Stimulated activated naive CD8-positive, alpha-beta T cell treated with anti-CD3 and anti-CD28 coated beads, Interleukin-15, Interleukin-2, amounts not matched to agents 100 U/mL and 50 U/mL, for 24 hours (primary cell): Measurements from ENCODE around the gene DCBLD2.

Source experiments
- ATAC-seq: fragments of 150-1000 bp; cut with Tn5 transposase; one replicate; pipeline ENCODE4 v1.10.0; 2021
- DNase-seq: peaks from one replicate; pipeline ENCODE4 v3.0.0; 2021

Gene DCBLD2

GRCh38 chr3:98901392-98902350 lies at the start of gene DCBLD2:
Gene DCBLD2, minus strand, starts transcription at chr3:98901695. Its CDS starts 369 bp downstream, at chr3:98901326.
- peak; percentile 99 for ATAC-seq
- DNase-seq, result peak; percentile 93

- DNase-seq, result no peak
Observed at GRCh38 chr3:98945666-98946065, 44.2 kb upstream of the DCBLD2 start.

DNA sequence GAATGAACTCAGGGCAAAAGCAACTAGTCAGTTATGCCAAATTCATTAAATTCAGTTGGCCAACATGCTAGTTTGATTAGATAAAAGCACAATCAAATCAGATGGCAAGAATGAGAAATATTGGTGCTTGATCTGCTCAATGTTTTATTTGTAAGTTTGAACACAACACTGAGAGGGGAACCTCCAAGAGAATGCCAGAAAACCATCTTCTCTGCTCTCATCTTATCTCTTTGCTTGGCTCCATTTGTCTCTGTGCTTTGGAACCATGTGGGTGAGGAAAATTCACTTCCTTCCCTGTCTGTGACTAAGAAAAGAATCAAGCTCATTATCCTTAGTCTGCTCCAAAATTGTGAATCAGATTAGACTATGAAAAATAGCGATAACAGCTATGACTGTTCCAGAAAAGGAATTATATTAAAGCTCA lies 43.6 kb upstream of the DCBLD2 start:
- DNase-seq (no peak), ATAC-seq (no peak)

More at GRCh38 chr3:98945666-98946065, 44.2 kb upstream of the DCBLD2 start:
- ATAC-seq, result no peak

DNA sequence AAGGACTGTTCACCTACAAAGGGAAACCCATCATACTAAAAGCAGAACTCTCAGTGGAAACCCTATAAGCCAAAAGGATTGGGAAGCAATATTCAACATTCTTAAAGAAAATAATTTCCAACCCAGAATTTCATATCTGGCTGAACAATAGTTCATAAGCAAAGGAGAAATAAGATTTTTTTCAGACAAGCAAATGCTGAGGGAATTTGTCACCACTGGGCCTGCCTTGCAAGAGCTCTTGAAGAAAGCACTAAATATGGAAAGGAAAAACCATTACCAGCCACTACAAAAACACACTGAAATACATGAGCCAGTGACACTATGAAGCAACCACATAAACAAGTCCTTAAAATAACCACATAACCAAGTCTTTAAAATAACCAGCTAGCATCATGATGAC lies 28.9 kb upstream of the DCBLD2 start:
- no peak for DNase-seq
- no peak for ATAC-seq

DNA sequence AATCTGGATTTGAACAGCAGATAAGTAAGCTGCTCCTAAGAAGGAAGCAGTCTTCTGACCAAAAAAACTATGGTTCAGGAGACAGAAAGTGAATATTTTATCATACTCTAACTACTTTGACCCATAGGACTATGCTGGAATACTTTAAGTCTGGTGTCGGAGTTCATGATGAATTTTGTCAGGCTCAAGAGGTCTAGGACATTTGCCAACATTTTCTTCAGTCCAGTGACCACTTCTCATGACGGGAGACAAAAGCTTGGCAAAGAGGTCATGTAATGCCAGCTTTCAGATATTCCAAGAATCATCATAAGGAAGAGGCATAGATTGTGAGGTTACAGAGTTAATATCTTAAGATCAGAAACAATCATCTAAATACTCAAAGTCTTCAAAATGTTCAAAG lies 20.5 kb upstream of the DCBLD2 start:
- DNase-seq, result no peak
- ATAC-seq, result no peak

DNA sequence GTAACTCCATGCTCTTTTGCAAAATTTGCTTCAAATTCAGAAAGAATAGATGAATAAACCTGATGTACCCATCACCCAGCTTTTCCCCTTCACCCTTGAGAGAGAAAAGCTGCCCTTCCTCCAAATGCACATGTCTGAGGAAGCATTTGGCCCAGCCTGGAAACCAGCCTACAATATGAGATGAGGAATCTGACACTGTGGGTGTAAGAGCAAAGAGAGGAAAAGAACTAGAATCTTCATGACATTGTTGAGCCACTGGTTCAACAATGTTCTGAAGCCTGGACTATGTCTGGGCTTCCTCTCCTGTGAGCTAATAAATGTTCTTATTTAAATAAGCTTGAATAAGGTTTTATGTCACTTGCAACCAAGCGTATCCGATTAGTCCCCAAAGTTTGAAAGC lies 18.7 kb upstream of the DCBLD2 start:
- DNase-seq, result no peak
- ATAC-seq, result no peak

GRCh38 chr3:98918586-98918985 lies 17.1 kb upstream of the DCBLD2 start:
- DNase-seq, result no peak
- no peak for ATAC-seq

GRCh38 chr3:98917608-98918007 lies 16.1 kb upstream of the DCBLD2 start:
- ATAC-seq, result no peak
- no peak for DNase-seq

DNA sequence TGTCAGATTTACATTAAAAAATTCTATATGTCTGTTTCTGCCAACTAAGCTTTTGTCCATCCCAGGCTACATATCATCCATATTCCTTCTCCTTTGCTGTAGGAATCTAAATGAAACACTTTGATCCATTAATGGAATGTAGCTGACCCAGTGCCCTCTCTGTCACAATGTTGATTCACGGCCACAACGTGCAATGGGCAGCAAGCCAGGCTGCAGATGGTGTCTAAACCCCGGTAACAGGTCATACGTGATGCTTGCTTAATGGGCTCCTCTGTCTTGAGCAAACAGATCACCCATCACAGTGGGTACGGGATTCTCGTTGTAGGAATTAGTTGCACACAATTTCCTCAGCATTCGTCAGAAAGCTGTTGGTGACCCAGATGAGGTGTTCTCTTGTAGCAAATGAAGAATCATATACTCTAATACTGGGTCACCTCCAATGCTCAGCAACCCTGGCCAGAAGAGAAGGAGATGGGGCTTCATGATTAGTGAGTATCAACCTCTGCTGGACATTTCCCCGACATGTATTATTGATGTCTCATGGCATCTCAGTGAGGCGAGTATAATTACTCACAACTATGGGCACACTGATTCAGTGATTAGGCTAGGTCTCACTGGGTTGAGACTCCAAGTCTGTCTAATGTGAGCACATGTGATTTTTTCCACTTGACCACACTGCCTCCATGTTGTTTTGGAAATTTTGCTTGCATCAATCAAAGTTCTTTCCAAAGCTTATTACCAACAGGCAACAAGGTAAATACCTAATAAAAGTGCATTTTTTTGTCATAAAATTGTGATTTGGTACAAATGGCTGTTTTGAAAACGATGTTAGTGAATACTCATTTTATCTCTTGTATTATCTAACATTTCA lies 12.9 kb upstream of the DCBLD2 start:
- ATAC-seq (no peak), DNase-seq (no peak)

DNA sequence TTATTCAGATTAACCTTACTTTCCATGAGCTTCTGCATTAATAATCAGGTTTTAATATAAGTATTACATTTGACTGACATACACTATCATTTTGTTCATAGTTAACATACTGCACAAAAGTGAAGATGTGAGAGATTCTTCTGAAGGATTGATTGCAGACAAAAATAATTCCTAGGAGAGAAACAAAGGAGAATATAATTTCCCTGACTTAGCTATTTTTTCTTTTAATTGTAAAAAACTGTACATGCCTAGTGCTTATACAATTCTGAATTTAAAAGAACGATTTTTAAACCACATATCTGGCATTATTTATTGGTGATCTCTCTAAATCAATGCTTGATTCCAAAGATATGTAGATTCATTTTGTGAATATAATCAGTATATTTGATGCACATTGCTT lies 11.0 kb upstream of the DCBLD2 start:
- ATAC-seq (no peak), DNase-seq (no peak)

- DNase-seq (no peak), ATAC-seq (no peak)
Observed at GRCh38 chr3:98906230-98906629, 4.7 kb upstream of the DCBLD2 start.

- ATAC-seq (no peak), DNase-seq (no peak)
Observed at GRCh38 chr3:98903705-98904481, 2.4 kb upstream of the DCBLD2 start.

DNA sequence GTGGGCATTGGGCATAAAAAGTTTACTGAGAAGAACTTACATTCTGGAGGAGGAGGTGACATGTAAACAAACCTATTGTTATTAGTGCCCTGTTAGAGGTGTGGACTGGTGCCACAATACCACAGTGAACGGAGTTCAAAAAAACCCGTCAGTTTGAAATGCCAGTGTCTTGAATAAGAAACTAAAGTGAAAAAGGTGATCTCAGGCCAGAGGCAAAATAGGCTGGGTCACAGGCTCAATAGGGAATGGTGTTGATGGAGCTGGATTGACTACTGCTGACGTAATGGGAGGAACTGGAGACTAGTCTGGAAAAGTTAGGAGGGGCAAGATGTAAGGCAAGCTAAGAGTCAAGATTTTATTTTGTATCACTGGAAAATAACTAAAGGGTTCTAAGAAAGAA lies 1.6 kb upstream of the DCBLD2 start:
- DNase-seq (no peak), ATAC-seq (no peak)

DNA sequence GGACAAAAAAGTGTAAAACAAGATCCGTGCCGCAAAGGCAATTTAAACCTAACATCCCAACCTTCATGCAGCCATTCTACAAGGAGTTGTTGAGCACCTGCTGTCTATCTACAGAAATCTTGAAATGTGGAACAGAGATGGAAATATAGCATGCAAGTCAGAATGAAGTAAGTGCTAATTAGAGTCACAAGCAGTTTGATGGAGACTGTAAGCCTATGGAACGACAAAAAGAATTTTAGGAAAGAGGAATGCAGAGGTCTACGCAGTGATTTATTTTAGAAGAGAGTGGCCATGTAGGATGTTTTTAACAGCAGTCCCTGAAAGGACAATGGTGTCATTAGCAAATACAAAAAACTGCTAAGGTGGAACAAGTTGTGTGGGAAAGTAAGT lies 851 bp upstream of the DCBLD2 start:
- DNase-seq (no peak), ATAC-seq (no peak)

- DNase-seq (peak; percentile 28), ATAC-seq (peak; percentile 1)
Observed at GRCh38 chr3:98901119-98901391, 440 bp downstream of the DCBLD2 start.

DNA sequence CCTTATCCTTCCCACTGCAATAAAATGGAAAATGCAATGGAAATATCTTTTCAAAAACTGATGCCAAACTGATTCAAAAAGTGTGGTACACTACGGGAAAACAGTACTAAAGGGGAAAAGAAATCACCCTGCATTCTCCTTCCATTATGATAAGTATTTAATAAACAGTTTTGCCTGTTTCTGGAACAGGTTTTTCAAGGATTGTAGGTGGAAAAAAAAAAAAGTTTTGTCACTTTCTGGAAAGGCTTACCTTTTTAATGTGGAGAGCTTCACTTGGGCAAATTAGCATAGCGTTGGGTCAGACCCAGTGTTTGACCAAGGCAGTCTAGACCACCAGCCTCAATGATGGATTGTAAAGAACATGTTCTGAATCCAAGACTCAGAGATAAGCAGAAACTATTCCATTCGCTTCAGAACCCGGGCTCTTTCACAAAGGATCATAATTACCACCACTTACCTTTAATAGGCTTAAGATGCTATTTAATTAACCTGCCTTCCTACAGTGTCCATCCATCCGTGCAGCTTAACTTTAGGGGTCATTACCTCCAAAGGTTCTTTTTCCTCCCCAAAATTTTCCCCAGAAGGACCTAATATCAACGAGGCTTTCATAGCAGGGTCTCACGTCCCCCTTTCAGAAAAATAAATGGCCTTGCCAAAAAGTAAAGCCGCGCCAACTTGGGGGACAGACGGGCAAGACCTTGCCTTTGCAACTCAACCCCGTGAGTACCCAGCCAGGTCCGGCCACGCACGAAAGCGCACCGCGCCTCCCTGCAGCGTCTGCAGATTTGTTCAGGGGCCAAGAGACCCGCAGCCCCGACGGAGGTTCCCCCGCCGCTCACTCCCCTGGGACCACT lies 1.0 kb downstream of the DCBLD2 start:
- DNase-seq (no peak), ATAC-seq (no peak)

DNA sequence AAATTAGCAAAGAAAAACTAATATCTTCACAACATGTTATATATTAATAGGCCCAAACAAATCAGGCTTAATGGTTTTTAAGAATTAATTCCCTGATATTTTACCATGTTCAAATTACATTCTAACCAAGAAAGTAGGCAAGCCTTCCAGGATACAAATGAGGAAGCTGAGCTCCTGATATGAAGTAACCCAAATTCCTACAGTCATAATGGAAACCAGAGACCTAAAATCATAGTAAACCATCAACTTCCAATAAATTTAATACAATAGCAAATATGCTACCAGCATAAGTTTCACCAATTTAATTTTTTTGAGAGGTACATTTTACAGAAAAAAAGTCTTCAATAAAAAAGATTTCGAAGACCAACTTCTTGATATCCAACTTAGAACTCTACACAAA lies 3.8 kb downstream of the DCBLD2 start:
- ATAC-seq, result no peak
- no peak for DNase-seq

- no peak for ATAC-seq
- DNase-seq, result no peak
Observed at GRCh38 chr3:98894791-98895576, 6.5 kb downstream of the DCBLD2 start.

- ATAC-seq, result no peak
- no peak for DNase-seq
Observed at GRCh38 chr3:98893740-98894139, 7.8 kb downstream of the DCBLD2 start.

- DNase-seq (no peak), ATAC-seq (no peak)
Observed at GRCh38 chr3:98892263-98892662, 9.2 kb downstream of the DCBLD2 start.
